ENCODE data around the gene HYI. TPM values are rescaled to one million over a fixed set of nuclear protein-coding genes. Genes with fewer than 3 reads are reported as not detected.
"Not testable (repeated sequence)": the region's sequence is repeated elsewhere in the genome, so short reads cannot be mapped to it uniquely, and the experiment has no call there.

Gene HYI
- total RNA-seq (2014; rRNA removed; shearing (Covaris generic)): 32.4 and 35.1 TPM in 2 replicates

- DNase-seq (ENCODE audit: low spot score): peak; percentile 94
These were observed at the start of gene HYI for GRCh38 chr1:43453442-43454269. Gene HYI (minus strand): TSS chr1:43453931. CDS start chr1:43453793, 138 bp downstream.

- not testable (repeated sequence) for DNase-seq (ENCODE audit: low spot score)
These were observed 48.1 kb upstream of the HYI start for GRCh38 chr1:43501806-43502205.

- no peak for DNase-seq (ENCODE audit: low spot score)
These were observed 46.2 kb upstream of the HYI start for GRCh38 chr1:43499898-43500297.

- no peak for DNase-seq (ENCODE audit: low spot score)
These were observed 41.5 kb upstream of the HYI start for GRCh38 chr1:43495204-43495603.

- no peak for DNase-seq (ENCODE audit: low spot score)
These were observed 40.1 kb upstream of the HYI start for GRCh38 chr1:43493661-43494450.

GRCh38 chr1:43492826-43493225 is 39.1 kb upstream of the HYI start:
- no peak for DNase-seq (ENCODE audit: low spot score)

- no peak for DNase-seq (ENCODE audit: low spot score)
These were observed 37.3 kb upstream of the HYI start for GRCh38 chr1:43491061-43491460.

GRCh38 chr1:43488165-43488564 is 34.4 kb upstream of the HYI start:
- no peak for DNase-seq (ENCODE audit: low spot score)

GRCh38 chr1:43484367-43484766 is 30.6 kb upstream of the HYI start:
- no peak for DNase-seq (ENCODE audit: low spot score)

GRCh38 chr1:43482215-43482614 is 28.5 kb upstream of the HYI start:
- DNase-seq (ENCODE audit: low spot score): no peak

GRCh38 chr1:43481491-43481890 is 27.8 kb upstream of the HYI start:
- DNase-seq (ENCODE audit: low spot score): no peak

- DNase-seq (ENCODE audit: low spot score): no peak
These were observed 25.7 kb upstream of the HYI start for GRCh38 chr1:43479414-43479813.

- no peak for DNase-seq (ENCODE audit: low spot score)
These were observed 24.0 kb upstream of the HYI start for GRCh38 chr1:43477716-43478115.

- DNase-seq (ENCODE audit: low spot score): peak; percentile 63
These were observed 22.1 kb upstream of the HYI start for GRCh38 chr1:43475611-43476401.

GRCh38 chr1:43473463-43473862 is 19.7 kb upstream of the HYI start:
- DNase-seq (ENCODE audit: low spot score): no peak

GRCh38 chr1:43472463-43473151 is 18.9 kb upstream of the HYI start:
- peak; percentile 94 for DNase-seq (ENCODE audit: low spot score)

- no peak for DNase-seq (ENCODE audit: low spot score)
These were observed 18.3 kb upstream of the HYI start for GRCh38 chr1:43472087-43472462.

GRCh38 chr1:43469932-43470331 is 16.2 kb upstream of the HYI start:
- no peak for DNase-seq (ENCODE audit: low spot score)

- no peak for DNase-seq (ENCODE audit: low spot score)
These were observed 14.7 kb upstream of the HYI start for GRCh38 chr1:43468414-43468813.

- no peak for DNase-seq (ENCODE audit: low spot score)
These were observed 12.7 kb upstream of the HYI start for GRCh38 chr1:43466403-43466802.

- no peak for DNase-seq (ENCODE audit: low spot score)
These were observed 11.9 kb upstream of the HYI start for GRCh38 chr1:43465505-43466067.

Data from H4 (cell line).